DMS114 treated with DMSO at 0.1 percent for 48 hours (cell line): ENCODE measurements around the gene GHRH.

ENCODE experiments used
- DNase-seq: peaks from one replicate; lab custom pipeline; 2025; ENCODE audit not compliant: unreplicated experiment; lab: John Stamatoyannopoulos, UW

Gene GHRH

GRCh38 chr20:37291724-37292126 lies 30.1 kb upstream of the GHRH start:
- no peak for DNase-seq

- no peak for DNase-seq
Measured at GRCh38 chr20:37290158-37290810, 28.7 kb upstream of the GHRH start.

GRCh38 chr20:37288091-37288490 lies 26.5 kb upstream of the GHRH start:
- no peak for DNase-seq

- DNase-seq = no peak
Measured at GRCh38 chr20:37285664-37286374, 24.2 kb upstream of the GHRH start.

GRCh38 chr20:37284691-37285161 lies 23.1 kb upstream of the GHRH start:
- DNase-seq = no peak

GRCh38 chr20:37283530-37284195 lies 22.0 kb upstream of the GHRH start:
- DNase-seq = no peak

GRCh38 chr20:37282556-37282955 lies 20.9 kb upstream of the GHRH start:
- no peak for DNase-seq

GRCh38 chr20:37280403-37280802 lies 18.8 kb upstream of the GHRH start:
- no peak for DNase-seq

- DNase-seq = no peak
Measured at GRCh38 chr20:37279820-37280219, 18.2 kb upstream of the GHRH start.

GRCh38 chr20:37278966-37279590 lies 17.5 kb upstream of the GHRH start:
- no peak for DNase-seq

GRCh38 chr20:37277253-37277593 lies 15.6 kb upstream of the GHRH start:
- DNase-seq = no peak

GRCh38 chr20:37276494-37277252 lies 15.1 kb upstream of the GHRH start:
- peak; percentile 11 for DNase-seq

- no peak for DNase-seq
Measured at GRCh38 chr20:37274851-37275524, 13.4 kb upstream of the GHRH start.

GRCh38 chr20:37273988-37274387 lies 12.4 kb upstream of the GHRH start:
- no peak for DNase-seq

- no peak for DNase-seq
Measured at GRCh38 chr20:37271421-37271768, 9.8 kb upstream of the GHRH start.

GRCh38 chr20:37270576-37271420 lies 9.2 kb upstream of the GHRH start:
- DNase-seq = no peak

GRCh38 chr20:37267667-37268313 lies 6.2 kb upstream of the GHRH start:
- DNase-seq = no peak

- no peak for DNase-seq
Measured at GRCh38 chr20:37266940-37267666, 5.5 kb upstream of the GHRH start.

- DNase-seq = no peak
Measured at GRCh38 chr20:37265152-37265551, 3.5 kb upstream of the GHRH start.
